HepG2 (cell line): ENCODE results near the gene ASF1B. TPM values are rescaled to one million over a fixed set of nuclear protein-coding genes. Genes with fewer than 3 reads are reported as not detected.

Experiments used
- CTCF ChIP-seq: sonication (generic); formaldehyde crosslinking; IDR thresholded peaks from 2 replicates; pipeline ENCODE4 v1.5.0; 2020; ENCODE audit warnings: mild to moderate bottlenecking, missing genetic modification reagents, moderate library complexity
- DNMT1 ChIP-seq: sonication (generic); formaldehyde crosslinking; IDR thresholded peaks from 2 replicates; pipeline ENCODE4 v1.5.1; 2020; ENCODE audit warnings: mild to moderate bottlenecking, missing genetic modification reagents
- DPF2 ChIP-seq: sonication (generic); formaldehyde crosslinking; IDR thresholded peaks from 2 replicates; pipeline ENCODE4 v1.4.0; 2020; ENCODE audit warnings: mild to moderate bottlenecking, low read depth, missing genetic modification reagents, borderline replicate concordance
- DR1 ChIP-seq: sonication (generic); formaldehyde crosslinking; IDR thresholded peaks from 2 replicates; pipeline ENCODE4 v1.8.0; 2021; ENCODE audit warnings: mild to moderate bottlenecking, missing genetic modification reagents, inconsistent platforms
- HMGA1 ChIP-seq: sonication (generic); formaldehyde crosslinking; conservative IDR thresholded peaks from 2 replicates; pipeline ENCODE4 v1.4.0; 2020; ENCODE audit warnings: missing genetic modification reagents
- IKZF4 ChIP-seq: sonication (generic); formaldehyde crosslinking; IDR thresholded peaks from 2 replicates; pipeline ENCODE4 v1.5.1; 2020; ENCODE audit warnings: borderline replicate concordance, mild to moderate bottlenecking, low read depth, missing genetic modification reagents; ENCODE audit errors: not compliant biosample characterization
- JUN ChIP-seq: sonication (generic); formaldehyde crosslinking; IDR thresholded peaks from 2 replicates; pipeline ENCODE4 v1.4.0; 2020; ENCODE audit warnings: mild to moderate bottlenecking, missing genetic modification reagents
- KDM5B ChIP-seq: sonication (generic); formaldehyde crosslinking; IDR thresholded peaks from 2 replicates; pipeline ENCODE4 v1.4.0; 2020; ENCODE audit warnings: missing genetic modification reagents, mild to moderate bottlenecking, borderline replicate concordance
- PLSCR1 ChIP-seq: sonication (generic); formaldehyde crosslinking; IDR thresholded peaks from 2 replicates; pipeline ENCODE4 v1.5.0; 2020; ENCODE audit warnings: missing genetic modification reagents, mild to moderate bottlenecking, borderline replicate concordance
- SCMH1 ChIP-seq: sonication (generic); formaldehyde crosslinking; IDR thresholded peaks from 2 replicates; pipeline ENCODE4 v1.9.0; 2021; ENCODE audit warnings: missing genetic modification reagents, mild to moderate bottlenecking, borderline replicate concordance
- ZBTB10 ChIP-seq: sonication (generic); formaldehyde crosslinking; IDR thresholded peaks from 2 replicates; pipeline ENCODE4 v1.4.0; 2020; ENCODE audit warnings: missing genetic modification reagents, borderline replicate concordance
- ZNF281 ChIP-seq: sonication (generic); formaldehyde crosslinking; IDR thresholded peaks from 2 replicates; pipeline ENCODE4 v1.4.0; 2020; ENCODE audit warnings: missing genetic modification reagents, borderline replicate concordance
- ZNF335 ChIP-seq: sonication (generic); formaldehyde crosslinking; IDR thresholded peaks from 2 replicates; pipeline ENCODE4 v1.4.0; 2020; ENCODE audit warnings: missing genetic modification reagents
- ZNF34 ChIP-seq: sonication (generic); formaldehyde crosslinking; IDR thresholded peaks from 2 replicates; pipeline ENCODE4 v1.4.0; 2020; ENCODE audit warnings: mild to moderate bottlenecking, missing genetic modification reagents, borderline replicate concordance
- ZNF598 ChIP-seq: sonication (generic); formaldehyde crosslinking; IDR thresholded peaks from 2 replicates; pipeline ENCODE4 v1.5.1; 2020; ENCODE audit warnings: mild to moderate bottlenecking, missing genetic modification reagents, borderline replicate concordance
- ZNF784 ChIP-seq: sonication (generic); formaldehyde crosslinking; IDR thresholded peaks from 2 replicates; pipeline ENCODE4 v1.5.1; 2020; ENCODE audit warnings: missing genetic modification reagents, mild to moderate bottlenecking, borderline replicate concordance
- ZNF788 ChIP-seq: sonication (generic); formaldehyde crosslinking; IDR thresholded peaks from 2 replicates; pipeline ENCODE4 v1.5.0; 2020; ENCODE audit warnings: mild to moderate bottlenecking, missing genetic modification reagents, borderline replicate concordance
- polyA plus RNA-seq, 8 experiments: library from polyadenylated mRNA; depleted of rRNA in 3 of 8; stranded (reverse) in 7 of 8; unstranded in 1 of 8; fragments of >200 nt; fragmentation: Illumina TruSeq in 4 of 8; extraction: Trizol in 4 of 8; gene quantifications; 2 replicates each; pipeline versions ENCODE4 v1.2.1 to v1.2.3, GENCODE V29; 2011 to 2016; ENCODE audit warnings: low read depth in 4 of 8, missing spikeins in 1 of 8, mixed read lengths in 1 of 8; ENCODE audit not compliant: insufficient read depth in 1 of 8
- total RNA-seq, 5 experiments: library from RNA; depleted of rRNA; stranded (reverse); fragments of >200 nt; fragmentation: Illumina TruSeq; extraction: Trizol; gene quantifications; 2 replicates each; pipeline ENCODE4 v1.2.3, GENCODE V29; 2016; ENCODE audit warnings: low read depth in 1 of 5

The ASF1B gene
- total and polyA plus RNA-seq, 2 of the 13 experiments (the other 11 are each of a cell fraction or from before 2014, with no cell fraction given): 18.2 to 24.8 TPM

- TF ChIP-seq ZNF34 (CRISPR knock-in tag) (no peak), ZNF281 (CRISPR knock-in tag) (peak; percentile 62; the same call in 1 of the 2 replicates), PLSCR1 (CRISPR knock-in tag) (no peak), ZBTB10 (CRISPR knock-in tag) (peak; percentile 30; the same call in 1 of the 2 replicates), ZNF784 (CRISPR knock-in tag) (no peak), HMGA1 (CRISPR knock-in tag) (no peak), JUN (CRISPR knock-in tag) (no peak), ZNF598 (CRISPR knock-in tag) (no peak), IKZF4 (peak; percentile 31), KDM5B (CRISPR knock-in tag) (peak; percentile 57; the same call in 1 of the 2 replicates), DNMT1 (CRISPR knock-in tag) (no peak), DR1 (CRISPR knock-in tag) (0 out of 2 replicates have a peak, but pooled peaks have one; percentile 8), CTCF (CRISPR knock-in tag) (0 out of 2 replicates have a peak, but pooled peaks have one; percentile 4), ZNF788 (CRISPR knock-in tag) (0 out of 2 replicates have a peak, but pooled peaks have one; percentile 9), SCMH1 (CRISPR knock-in tag) (no peak), DPF2 (no peak), ZNF335 (CRISPR knock-in tag) (no peak)
These were observed 62.2 kb downstream of the ASF1B start (continued) for GRCh38 chr19:14073925-14074838.
